Stimulated activated naive CD4-positive, alpha-beta T cell treated with Interleukin-2 at 50 U/mL for 16 hours (primary cell): ENCODE results near the gene WWC1.

Experiments used
- DNase-seq: peaks from one replicate; lab custom pipeline; 2025; lab: John Stamatoyannopoulos, UW

The WWC1 gene

GRCh38 chr5:168364750-168365550, 73.5 kb downstream of the WWC1 start:
- no peak for DNase-seq

GRCh38 chr5:168365581-168366081, 74.2 kb downstream of the WWC1 start:
- DNase-seq: no peak

- no peak for DNase-seq
These were observed 74.7 kb downstream of the WWC1 start for GRCh38 chr5:168366116-168366515.

- no peak for DNase-seq
These were observed 77.4 kb downstream of the WWC1 start for GRCh38 chr5:168368854-168369253.

GRCh38 chr5:168370831-168371230, 79.4 kb downstream of the WWC1 start:
- no peak for DNase-seq

- no peak for DNase-seq
These were observed 81.0 kb downstream of the WWC1 start for GRCh38 chr5:168372356-168372946.

GRCh38 chr5:168374532-168374931, 83.1 kb downstream of the WWC1 start:
- no peak for DNase-seq

- DNase-seq: no peak
These were observed 83.8 kb downstream of the WWC1 start for GRCh38 chr5:168375214-168375613.

GRCh38 chr5:168377525-168377924, 86.1 kb downstream of the WWC1 start:
- DNase-seq: no peak

GRCh38 chr5:168378741-168379140, 87.3 kb downstream of the WWC1 start:
- no peak for DNase-seq

- no peak for DNase-seq
These were observed 91.0 kb downstream of the WWC1 start for GRCh38 chr5:168382421-168382820.

GRCh38 chr5:168390491-168390890, 99.0 kb downstream of the WWC1 start:
- no peak for DNase-seq

- DNase-seq: no peak
These were observed 102.3 kb downstream of the WWC1 start for GRCh38 chr5:168393773-168394172.

- no peak for DNase-seq
These were observed 109.2 kb downstream of the WWC1 start for GRCh38 chr5:168400429-168401220.

GRCh38 chr5:168401226-168401625, 109.8 kb downstream of the WWC1 start:
- no peak for DNase-seq

- no peak for DNase-seq
These were observed 110.4 kb downstream of the WWC1 start for GRCh38 chr5:168401880-168402279.

- DNase-seq: no peak
These were observed 112.9 kb downstream of the WWC1 start for GRCh38 chr5:168404365-168404764.

- no peak for DNase-seq
These were observed 115.8 kb downstream of the WWC1 start for GRCh38 chr5:168407211-168407610.

- no peak for DNase-seq
These were observed 117.3 kb downstream of the WWC1 start for GRCh38 chr5:168408561-168409305.

GRCh38 chr5:168409591-168410458, 118.4 kb downstream of the WWC1 start:
- peak; percentile 16 for DNase-seq

GRCh38 chr5:168411871-168412270, 120.4 kb downstream of the WWC1 start:
- DNase-seq: no peak
